Panc1 (cell line): ENCODE data around the gene ELAC2. TPM values are rescaled to one million over a fixed set of nuclear protein-coding genes. Genes with fewer than 3 reads are reported as not detected.

Experiments
- ATAC-seq: fragments of 200-7000 bp; cut with Tn5 transposase; 2 replicates; pipeline ENCODE4 v1.9.1; 2020; ENCODE audit warnings: mild to moderate bottlenecking, moderate library complexity
- BruUV-seq: library from RNA; stranded (reverse); fragments of 400-500 nt; replicated peaks from 2 replicates; lab custom pipeline; 2021; lab: Mats Ljungman, UMichigan
- CTCF ChIA-PET: fragments of 300-600 bp; sonication (Branson Sonifier 250); formaldehyde crosslinking; loops from one replicate; lab custom pipeline; 2022; ENCODE audit warnings: antibody characterized with exemption; lab: Charles Lee
- POLR2A ChIA-PET: fragments of 300-600 bp; sonication (Branson Sonifier 250); formaldehyde crosslinking; loops from one replicate; lab custom pipeline; 2022; ENCODE audit warnings: antibody characterized with exemption; lab: Charles Lee
- DNase-seq: peaks from one replicate; pipeline ENCODE4 v3.0.0-alpha.2; 2010; ENCODE audit warnings: low read depth, low spot score
- H3K27ac ChIP-seq: 2 replicates; pipeline ENCODE4 v1.5.1; 2011; ENCODE audit warnings: mild to moderate bottlenecking, low read length, inconsistent platforms
- H3K27me3 ChIP-seq: fragments of 200-500 bp; sonication (Bioruptor generic); 2 replicates; pipeline ENCODE4 v1.6.0; 2014; ENCODE audit warnings: low read length, inconsistent platforms; ENCODE audit not compliant: control insufficient read depth, insufficient read depth
- H3K36me3 ChIP-seq: fragments of 200-500 bp; sonication (Bioruptor generic); 2 replicates; pipeline ENCODE4 v1.5.1; 2014; ENCODE audit warnings: inconsistent platforms, mild to moderate bottlenecking, low read length, moderate library complexity; ENCODE audit not compliant: control insufficient read depth, insufficient read depth
- H3K4me1 ChIP-seq: 2 replicates; pipeline ENCODE4 v1.5.1; 2011; ENCODE audit warnings: inconsistent platforms, mild to moderate bottlenecking, low read length, moderate library complexity; ENCODE audit not compliant: control insufficient read depth, insufficient read depth
- H3K4me3 ChIP-seq, 2 experiments: 2 replicates each; pipeline ENCODE4 v1.5.1; 2011 to 2012; ENCODE audit warnings: low read depth in 2 of 2, low read length in 2 of 2, mild to moderate bottlenecking in 2 of 2, inconsistent platforms in 1 of 2, moderate library complexity in 1 of 2
- H3K9me3 ChIP-seq: fragments of 200-500 bp; sonication (Bioruptor generic); 2 replicates; pipeline ENCODE4 v1.5.1; 2014; ENCODE audit warnings: low read depth, mild to moderate bottlenecking, inconsistent platforms, low read length, moderate library complexity; ENCODE audit not compliant: control insufficient read depth, insufficient read depth
- POLR2AphosphoS5 ChIP-seq: IDR thresholded peaks from 2 replicates; pipeline ENCODE4 v1.6.1; 2012; ENCODE audit warnings: mild to moderate bottlenecking, low read depth, low read length, moderate library complexity
- SIN3A ChIP-seq: IDR thresholded peaks from 2 replicates; pipeline ENCODE4 v1.6.1; 2012; ENCODE audit warnings: low read depth, mild to moderate bottlenecking, low read length, moderate library complexity, borderline replicate concordance; ENCODE audit not compliant: insufficient read depth
- TCF7L2 ChIP-seq: IDR thresholded peaks from 2 replicates; pipeline ENCODE4 v1.6.1; 2011; ENCODE audit warnings: mild to moderate bottlenecking, low read depth, low read length, inconsistent platforms
- in situ Hi-C: cut with HindIII; loops from 2 replicates; pipeline ENCODE4 v1.10.0; 2016; ENCODE audit warnings: low sequenced_read_pairs, low pct_unique_long_range_greater_than_20kb
- intact Hi-C: fragments of 100-400 bp; cut with micrococcal nuclease; formaldehyde crosslinking; loops from one replicate; pipeline ENCODE4 v1.10.0; 2022; ENCODE audit not compliant: unreplicated experiment
- total RNA-seq: library from RNA; stranded (reverse); gene quantifications from one replicate; pipeline ENCODE4 v1.2.1, GENCODE V29; 2021; ENCODE audit not compliant: unreplicated experiment
- TF ChIP-seq, protein P1 (sequence below): fragments of 450-650 bp; IDR thresholded peaks from 2 replicates; pipeline ENCODE4 v1.5.1; 2017; ENCODE audit warnings: mild to moderate bottlenecking
- TF ChIP-seq, protein P2 (sequence below), 2 experiments: IDR thresholded peaks; 2 replicates each; pipeline ENCODE4 v1.6.1; 2011 to 2012; ENCODE audit warnings: low read depth in 2 of 2, control low read depth in 1 of 2, low read length in 1 of 2, mild to moderate bottlenecking in 1 of 2, moderate library complexity in 1 of 2; ENCODE audit not compliant: insufficient read depth in 1 of 2

The ELAC2 gene
- total RNA-seq, 1 experiment from 2014 or later = 52.7 TPM

DNA sequence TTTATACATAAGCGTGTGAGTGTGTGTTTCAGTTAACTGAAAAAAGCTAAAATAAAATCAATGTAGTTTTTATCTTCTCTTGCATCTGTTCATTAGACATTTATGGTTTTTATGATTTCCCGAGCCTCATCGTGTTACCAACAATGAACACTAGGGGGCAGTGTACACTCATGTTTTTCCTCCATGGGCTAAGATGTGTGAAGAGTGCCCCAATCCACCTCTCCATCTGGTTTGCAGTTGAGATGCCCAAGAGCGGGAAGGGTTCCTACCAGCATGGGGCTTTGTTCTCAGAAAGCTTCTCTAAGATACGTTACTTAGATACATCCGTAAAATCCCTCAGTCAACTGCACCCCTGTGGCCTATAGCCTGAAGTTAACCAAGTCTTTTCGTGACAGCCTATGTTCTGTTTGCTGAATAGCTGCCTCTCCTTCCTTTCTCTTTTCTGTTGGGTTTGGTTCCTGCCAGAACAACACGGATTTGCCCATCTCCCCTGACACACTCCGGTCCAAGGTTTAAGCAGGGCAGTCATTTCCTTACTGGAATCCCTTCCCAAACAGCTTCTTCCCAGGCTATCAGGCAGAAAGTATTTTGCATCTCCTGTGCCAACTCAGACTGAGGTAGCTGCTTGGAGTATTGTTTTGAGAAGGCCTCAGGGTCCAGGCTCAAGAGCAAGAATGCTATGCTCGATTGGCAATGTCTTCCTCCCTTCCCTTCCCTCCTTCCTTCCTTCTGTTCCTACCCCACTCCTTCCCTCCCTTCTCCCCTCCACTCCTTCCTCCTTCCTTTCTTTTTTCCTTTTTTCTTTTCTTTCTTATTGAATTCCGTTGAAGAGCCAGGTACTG is 12.9 kb upstream of the ELAC2 start:
- Histone ChIP-seq H3K27me3 (no peaks in the 10 kb centered on the region), H3K36me3 (no peaks in the 10 kb centered on the region), H3K27ac (no peak overlapping the region), H3K9me3 (no peaks in the 10 kb centered on the region), H3K4me3 (no peak overlapping the region), H3K4me1 (no peaks in the 10 kb centered on the region)
- POLR2A ChIA-PET = no interaction called here
- in situ Hi-C loops = no loop called here
- no peak for DNase-seq
- no peak for ATAC-seq
- BruUV-seq = no TSS peak
- TF ChIP-seq TCF7L2 = no peak
- TF ChIP-seq, protein P1, sequence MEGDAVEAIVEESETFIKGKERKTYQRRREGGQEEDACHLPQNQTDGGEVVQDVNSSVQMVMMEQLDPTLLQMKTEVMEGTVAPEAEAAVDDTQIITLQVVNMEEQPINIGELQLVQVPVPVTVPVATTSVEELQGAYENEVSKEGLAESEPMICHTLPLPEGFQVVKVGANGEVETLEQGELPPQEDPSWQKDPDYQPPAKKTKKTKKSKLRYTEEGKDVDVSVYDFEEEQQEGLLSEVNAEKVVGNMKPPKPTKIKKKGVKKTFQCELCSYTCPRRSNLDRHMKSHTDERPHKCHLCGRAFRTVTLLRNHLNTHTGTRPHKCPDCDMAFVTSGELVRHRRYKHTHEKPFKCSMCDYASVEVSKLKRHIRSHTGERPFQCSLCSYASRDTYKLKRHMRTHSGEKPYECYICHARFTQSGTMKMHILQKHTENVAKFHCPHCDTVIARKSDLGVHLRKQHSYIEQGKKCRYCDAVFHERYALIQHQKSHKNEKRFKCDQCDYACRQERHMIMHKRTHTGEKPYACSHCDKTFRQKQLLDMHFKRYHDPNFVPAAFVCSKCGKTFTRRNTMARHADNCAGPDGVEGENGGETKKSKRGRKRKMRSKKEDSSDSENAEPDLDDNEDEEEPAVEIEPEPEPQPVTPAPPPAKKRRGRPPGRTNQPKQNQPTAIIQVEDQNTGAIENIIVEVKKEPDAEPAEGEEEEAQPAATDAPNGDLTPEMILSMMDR = peak; percentile 81
- intact Hi-C loops = no loop called here
- CTCF ChIA-PET = interaction anchor here (0.6 kb wide), 2 partner anchors 306 to 1987 kb away, joined by 3 to 10 read pairs; no protein-coding TSS in a partner anchor

DNA sequence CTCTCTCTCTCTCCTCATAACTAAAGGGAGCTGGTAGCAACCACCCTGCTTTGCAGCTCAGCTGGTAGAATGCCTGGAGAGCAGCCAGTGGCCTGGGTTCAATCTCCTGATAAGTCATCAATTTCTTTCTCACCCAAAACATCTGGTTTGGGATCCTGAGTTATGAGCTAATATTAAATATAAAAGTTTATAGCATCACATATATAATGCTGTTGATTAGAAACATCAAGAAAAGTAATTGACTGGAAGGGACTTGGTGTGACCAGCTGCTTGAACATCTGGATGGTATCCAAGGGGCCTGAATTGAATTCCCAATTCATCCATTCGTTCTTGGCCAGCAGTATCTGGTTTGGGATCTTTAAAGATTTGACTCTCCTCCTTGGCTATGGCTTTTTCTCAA is 12.2 kb upstream of the ELAC2 start:
- TF ChIP-seq POLR2AphosphoS5 (no peak), SIN3A (no peak), TCF7L2 (no peak)
- TF ChIP-seq, protein P1 = no peak
- Histone ChIP-seq H3K27me3 (no peaks in the 10 kb centered on the region), H3K27ac (no peak overlapping the region), H3K36me3 (no peaks in the 10 kb centered on the region), H3K4me3 (no peak overlapping the region), H3K4me1 (no peaks in the 10 kb centered on the region), H3K9me3 (no peaks in the 10 kb centered on the region)
- DNase-seq (no peak), ATAC-seq (no peak)
- intact Hi-C loops = no loop called here
- ChIA-PET POLR2A (no interaction called here), CTCF (interaction anchor here (0.6 kb wide), 1 partner anchor 1987 kb away, joined by 10 read pairs; no protein-coding TSS in a partner anchor)
- BruUV-seq = no TSS peak
- in situ Hi-C loops = no loop called here

DNA sequence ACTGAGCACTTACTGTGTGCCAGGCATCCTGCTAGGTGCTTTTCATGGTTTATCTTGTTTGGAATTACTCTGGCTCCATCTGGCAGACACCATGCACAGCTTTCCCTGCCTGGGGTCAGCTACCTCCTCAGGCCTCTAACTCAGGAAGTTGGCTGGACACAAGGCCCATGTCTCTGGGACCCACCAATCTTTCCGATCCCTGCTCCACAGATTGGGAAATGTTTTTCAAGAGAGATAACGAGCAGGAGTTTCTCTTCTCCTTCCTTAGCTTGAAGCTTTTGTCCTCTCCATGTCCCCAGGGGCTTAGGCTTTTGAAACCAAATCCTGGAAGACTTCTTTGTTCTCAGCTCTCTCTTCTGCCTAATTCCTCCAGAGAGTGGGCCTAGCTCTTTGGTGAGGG is 11.5 kb upstream of the ELAC2 start:
- intact Hi-C loops (no loop called here), in situ Hi-C loops (no loop called here)
- no peak overlapping the region for H3K4me3 ChIP-seq
- POLR2A ChIA-PET = no interaction called here
- CTCF ChIA-PET = no interaction called here
- H3K9me3 ChIP-seq = no peaks in the 10 kb centered on the region
- no TSS peak for BruUV-seq
- H3K36me3 ChIP-seq = no peaks in the 10 kb centered on the region
- TF ChIP-seq POLR2AphosphoS5 = no peak
- TF ChIP-seq TCF7L2 = no peak
- TF ChIP-seq, protein P1 = no peak
- TF ChIP-seq, protein P2, sequence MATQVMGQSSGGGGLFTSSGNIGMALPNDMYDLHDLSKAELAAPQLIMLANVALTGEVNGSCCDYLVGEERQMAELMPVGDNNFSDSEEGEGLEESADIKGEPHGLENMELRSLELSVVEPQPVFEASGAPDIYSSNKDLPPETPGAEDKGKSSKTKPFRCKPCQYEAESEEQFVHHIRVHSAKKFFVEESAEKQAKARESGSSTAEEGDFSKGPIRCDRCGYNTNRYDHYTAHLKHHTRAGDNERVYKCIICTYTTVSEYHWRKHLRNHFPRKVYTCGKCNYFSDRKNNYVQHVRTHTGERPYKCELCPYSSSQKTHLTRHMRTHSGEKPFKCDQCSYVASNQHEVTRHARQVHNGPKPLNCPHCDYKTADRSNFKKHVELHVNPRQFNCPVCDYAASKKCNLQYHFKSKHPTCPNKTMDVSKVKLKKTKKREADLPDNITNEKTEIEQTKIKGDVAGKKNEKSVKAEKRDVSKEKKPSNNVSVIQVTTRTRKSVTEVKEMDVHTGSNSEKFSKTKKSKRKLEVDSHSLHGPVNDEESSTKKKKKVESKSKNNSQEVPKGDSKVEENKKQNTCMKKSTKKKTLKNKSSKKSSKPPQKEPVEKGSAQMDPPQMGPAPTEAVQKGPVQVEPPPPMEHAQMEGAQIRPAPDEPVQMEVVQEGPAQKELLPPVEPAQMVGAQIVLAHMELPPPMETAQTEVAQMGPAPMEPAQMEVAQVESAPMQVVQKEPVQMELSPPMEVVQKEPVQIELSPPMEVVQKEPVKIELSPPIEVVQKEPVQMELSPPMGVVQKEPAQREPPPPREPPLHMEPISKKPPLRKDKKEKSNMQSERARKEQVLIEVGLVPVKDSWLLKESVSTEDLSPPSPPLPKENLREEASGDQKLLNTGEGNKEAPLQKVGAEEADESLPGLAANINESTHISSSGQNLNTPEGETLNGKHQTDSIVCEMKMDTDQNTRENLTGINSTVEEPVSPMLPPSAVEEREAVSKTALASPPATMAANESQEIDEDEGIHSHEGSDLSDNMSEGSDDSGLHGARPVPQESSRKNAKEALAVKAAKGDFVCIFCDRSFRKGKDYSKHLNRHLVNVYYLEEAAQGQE (IDR thresholded peaks at IDR 0.05; ENCODE audit: insufficient read depth in 1 of 2, low read depth in 2 of 2, low read length in 1 of 2) = no peak
- TF ChIP-seq SIN3A = no peak
- ATAC-seq = no peak
- no peaks in the 10 kb centered on the region for H3K27me3 ChIP-seq
- H3K4me1 ChIP-seq = no peaks in the 10 kb centered on the region
- no peak overlapping the region for H3K27ac ChIP-seq
- no peak for DNase-seq
